ENCODE measurements around the gene ADGRV1.

ADGRV1 gene

GRCh38 chr5:90546216-90546837 lies 12.3 kb upstream of the ADGRV1 start:
- Mint-ChIP-seq H3K9me3 (ENCODE audit: low read depth) (no peaks in the 10 kb centered on the region), H3K27me3 (peaks cover 17% of the 10 kb centered on the region), H3K4me3 (no peak overlapping the region), H3K4me1 (ENCODE audit: low read depth) (no peaks in the 10 kb centered on the region), H3K27ac (no peak overlapping the region), H3K36me3 (no peaks in the 10 kb centered on the region)

- Mint-ChIP-seq H3K4me1 (ENCODE audit: low read depth) (no peaks in the 10 kb centered on the region), H3K27me3 (peaks cover 21% of the 10 kb centered on the region), H3K36me3 (no peaks in the 10 kb centered on the region), H3K9me3 (ENCODE audit: low read depth) (no peaks in the 10 kb centered on the region), H3K27ac (no peak overlapping the region), H3K4me3 (no peak overlapping the region)
Measured at GRCh38 chr5:90547072-90547536, 11.5 kb upstream of the ADGRV1 start.

DNA sequence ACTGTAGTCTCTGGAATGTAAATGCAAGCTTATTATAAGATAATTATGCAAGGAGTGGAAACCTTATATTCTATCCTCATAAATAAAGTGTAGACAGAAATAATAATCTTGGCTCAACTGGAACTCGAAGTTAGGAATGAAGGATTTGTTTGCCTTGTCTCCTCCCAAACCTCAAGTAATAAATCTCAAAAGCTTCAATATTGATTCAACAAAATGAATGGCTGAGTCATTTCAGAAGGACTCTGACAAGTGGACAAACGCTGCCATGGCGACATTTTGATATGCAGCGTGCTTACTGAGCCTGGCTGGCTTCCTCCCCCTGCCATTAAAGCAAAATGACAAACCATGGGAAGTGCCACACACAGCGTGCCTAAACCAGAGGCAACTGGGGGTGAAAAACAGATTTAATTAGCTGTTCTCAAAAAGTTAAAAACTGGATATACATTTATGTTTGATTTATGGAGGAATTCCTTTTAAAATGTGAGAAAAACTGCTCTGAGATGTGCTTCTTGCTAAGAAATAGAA lies 10.5 kb upstream of the ADGRV1 start:
- H3K4me1 Mint-ChIP-seq (ENCODE audit: low read depth), result no peaks in the 10 kb centered on the region
- H3K27me3 Mint-ChIP-seq, result peaks cover 20% of the 10 kb centered on the region
- no peak overlapping the region for H3K27ac Mint-ChIP-seq
- no peaks in the 10 kb centered on the region for H3K9me3 Mint-ChIP-seq (ENCODE audit: low read depth)
- no peaks in the 10 kb centered on the region for H3K36me3 Mint-ChIP-seq
- H3K4me3 Mint-ChIP-seq, result no peak overlapping the region

DNA sequence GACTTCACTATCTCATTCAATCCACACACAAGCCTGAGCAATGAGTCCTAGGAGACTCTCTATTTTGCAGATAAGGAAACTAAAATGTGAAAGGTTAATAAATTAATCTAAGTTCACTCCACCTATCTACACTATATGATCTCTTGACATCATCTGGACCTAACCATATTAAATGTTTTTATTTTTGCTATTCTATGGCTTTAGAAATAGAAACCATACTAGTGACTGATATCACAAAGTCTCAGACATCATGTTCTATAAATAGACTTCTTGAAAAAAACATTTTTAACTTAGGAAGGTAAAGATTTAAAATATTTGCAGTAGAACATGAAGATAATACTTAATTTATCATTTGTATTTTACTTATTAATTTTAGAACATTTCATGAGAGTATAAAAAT lies 9.4 kb upstream of the ADGRV1 start:
- H3K4me3 Mint-ChIP-seq, result no peak overlapping the region
- H3K27me3 Mint-ChIP-seq, result peaks cover 22% of the 10 kb centered on the region
- H3K27ac Mint-ChIP-seq, result no peak overlapping the region
- no peaks in the 10 kb centered on the region for H3K9me3 Mint-ChIP-seq (ENCODE audit: low read depth)
- no peaks in the 10 kb centered on the region for H3K36me3 Mint-ChIP-seq
- no peaks in the 10 kb centered on the region for H3K4me1 Mint-ChIP-seq (ENCODE audit: low read depth)

DNA sequence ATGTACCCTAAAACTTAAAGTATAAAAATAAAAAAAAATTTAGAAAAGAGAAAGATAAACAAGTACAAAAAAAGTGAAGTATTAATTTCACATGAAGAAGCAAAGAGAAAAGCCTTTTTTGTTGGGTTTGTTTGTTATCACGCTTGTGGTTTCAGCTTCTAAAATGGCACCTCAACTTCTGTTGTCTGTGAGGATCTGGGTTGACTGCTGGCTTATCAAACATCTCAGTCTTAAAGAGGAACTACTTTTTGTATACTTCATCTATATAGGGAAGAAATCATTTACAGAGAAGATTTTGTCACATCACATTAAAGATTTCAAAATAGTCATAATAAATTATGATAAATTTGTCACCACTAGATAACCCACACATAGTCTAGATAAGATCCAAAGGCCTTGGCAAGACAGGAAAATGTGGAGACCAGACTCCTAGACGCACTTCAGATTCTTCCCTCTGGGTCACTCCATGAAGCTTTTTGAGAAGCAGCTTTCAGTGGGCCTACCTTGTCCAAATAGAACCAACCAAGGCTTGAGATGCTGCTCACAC lies 8.8 kb upstream of the ADGRV1 start:
- H3K36me3 Mint-ChIP-seq, result no peaks in the 10 kb centered on the region
- no peaks in the 10 kb centered on the region for H3K4me1 Mint-ChIP-seq (ENCODE audit: low read depth)
- H3K4me3 Mint-ChIP-seq, result no peak overlapping the region
- H3K27ac Mint-ChIP-seq, result no peak overlapping the region
- peaks cover 19% of the 10 kb centered on the region for H3K27me3 Mint-ChIP-seq
- H3K9me3 Mint-ChIP-seq (ENCODE audit: low read depth), result no peaks in the 10 kb centered on the region

- Mint-ChIP-seq H3K9me3 (ENCODE audit: low read depth) (no peaks in the 10 kb centered on the region), H3K36me3 (no peaks in the 10 kb centered on the region), H3K4me3 (no peak overlapping the region), H3K27me3 (peaks cover 17% of the 10 kb centered on the region), H3K4me1 (ENCODE audit: low read depth) (no peaks in the 10 kb centered on the region), H3K27ac (no peak overlapping the region)
Measured at GRCh38 chr5:90550963-90551362, 7.6 kb upstream of the ADGRV1 start.

DNA sequence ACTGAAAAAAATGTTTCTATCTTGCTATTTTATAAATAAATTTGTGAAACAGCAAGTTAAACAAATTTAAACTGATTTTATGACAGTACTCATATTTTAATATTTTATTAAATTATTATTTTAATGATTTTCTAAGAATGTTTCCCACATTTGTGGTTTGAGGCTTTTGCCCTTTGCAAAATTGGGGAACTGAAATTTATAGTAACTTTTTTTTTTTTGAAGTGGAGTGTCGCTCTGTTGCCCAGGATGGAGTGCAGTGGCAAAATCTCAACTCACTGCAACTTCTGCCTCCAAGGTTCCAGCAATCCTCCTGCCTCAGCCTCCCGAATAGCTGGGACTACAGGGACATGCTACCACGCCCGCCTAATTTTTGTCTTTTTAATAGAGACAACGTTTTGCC lies 7.2 kb upstream of the ADGRV1 start:
- no peak overlapping the region for H3K4me3 Mint-ChIP-seq
- H3K36me3 Mint-ChIP-seq, result no peaks in the 10 kb centered on the region
- H3K4me1 Mint-ChIP-seq (ENCODE audit: low read depth), result no peaks in the 10 kb centered on the region
- no peaks in the 10 kb centered on the region for H3K9me3 Mint-ChIP-seq (ENCODE audit: low read depth)
- H3K27me3 Mint-ChIP-seq, result peaks cover 19% of the 10 kb centered on the region
- H3K27ac Mint-ChIP-seq, result no peak overlapping the region

GRCh38 chr5:90553711-90554110 lies 4.9 kb upstream of the ADGRV1 start:
- no peak overlapping the region for H3K4me3 Mint-ChIP-seq
- H3K36me3 Mint-ChIP-seq, result no peaks in the 10 kb centered on the region
- no peak overlapping the region for H3K27ac Mint-ChIP-seq
- H3K9me3 Mint-ChIP-seq (ENCODE audit: low read depth), result no peaks in the 10 kb centered on the region
- H3K4me1 Mint-ChIP-seq (ENCODE audit: low read depth), result peaks cover 8% of the 10 kb centered on the region
- H3K27me3 Mint-ChIP-seq, result peaks cover 29% of the 10 kb centered on the region

- H3K27ac Mint-ChIP-seq, result no peak overlapping the region
- H3K9me3 Mint-ChIP-seq (ENCODE audit: low read depth), result no peaks in the 10 kb centered on the region
- H3K36me3 Mint-ChIP-seq, result no peaks in the 10 kb centered on the region
- H3K4me3 Mint-ChIP-seq, result no peak overlapping the region
- peaks cover 12% of the 10 kb centered on the region for H3K4me1 Mint-ChIP-seq (ENCODE audit: low read depth)
- H3K27me3 Mint-ChIP-seq, result peaks cover 29% of the 10 kb centered on the region
Measured at GRCh38 chr5:90554358-90555006, 4.1 kb upstream of the ADGRV1 start.

- Mint-ChIP-seq H3K36me3 (no peaks in the 10 kb centered on the region), H3K9me3 (ENCODE audit: low read depth) (no peaks in the 10 kb centered on the region), H3K4me3 (no peak overlapping the region), H3K4me1 (ENCODE audit: low read depth) (peaks cover 12% of the 10 kb centered on the region), H3K27me3 (peaks cover 34% of the 10 kb centered on the region), H3K27ac (no peak overlapping the region)
Measured at GRCh38 chr5:90555666-90556065, 2.9 kb upstream of the ADGRV1 start.

DNA sequence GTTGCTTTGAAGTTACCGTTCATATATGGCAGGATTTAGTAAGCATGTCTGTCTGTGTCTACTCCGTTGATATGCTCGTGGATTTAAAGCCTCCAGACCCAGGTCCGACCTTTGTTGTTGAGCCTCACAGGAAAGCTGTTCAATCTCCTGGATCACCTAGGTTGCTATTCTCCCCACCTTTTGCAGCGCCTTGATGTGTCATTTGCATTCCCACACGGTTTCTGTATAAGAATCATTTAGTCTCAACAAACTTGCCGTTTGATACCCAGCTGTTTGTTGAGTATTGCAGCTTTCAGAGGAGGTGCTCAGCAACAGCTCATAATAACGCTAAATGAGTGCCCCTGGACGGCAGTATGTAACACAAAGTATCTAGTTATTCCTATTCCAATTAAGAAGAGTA lies 1.2 kb upstream of the ADGRV1 start:
- H3K27me3 Mint-ChIP-seq, result peaks cover 35% of the 10 kb centered on the region
- no peaks in the 10 kb centered on the region for H3K9me3 Mint-ChIP-seq (ENCODE audit: low read depth)
- no peak overlapping the region for H3K27ac Mint-ChIP-seq

DNA sequence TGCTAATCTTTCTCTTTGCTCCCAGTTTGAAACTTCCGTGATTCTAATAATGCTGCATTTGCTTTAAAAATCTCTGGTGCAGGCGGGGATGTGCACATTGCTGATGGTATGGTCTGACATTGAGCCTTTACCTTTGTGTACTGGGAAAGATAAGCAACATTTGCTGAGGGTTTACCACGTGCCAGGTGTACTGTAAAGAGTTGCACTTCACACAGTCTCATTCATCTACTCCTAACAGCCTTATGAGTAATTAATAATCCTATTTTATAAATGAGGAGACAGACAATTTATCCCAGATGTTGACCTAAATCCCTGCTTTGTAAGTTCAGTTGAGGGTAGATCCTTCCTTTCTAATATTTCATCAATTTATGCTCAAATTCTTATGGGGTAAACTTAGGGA lies 726 bp upstream of the ADGRV1 start:
- Mint-ChIP-seq H3K4me1 (ENCODE audit: low read depth) (peaks cover 12% of the 10 kb centered on the region), H3K27ac (no peak overlapping the region), H3K4me3 (peak overlapping the region; percentile 73), H3K9me3 (ENCODE audit: low read depth) (no peaks in the 10 kb centered on the region), H3K36me3 (no peaks in the 10 kb centered on the region), H3K27me3 (peaks cover 36% of the 10 kb centered on the region)

More for the DNA sequence above, 1.2 kb upstream of the ADGRV1 start:
- no peak overlapping the region for H3K4me3 Mint-ChIP-seq
- no peaks in the 10 kb centered on the region for H3K36me3 Mint-ChIP-seq
- H3K4me1 Mint-ChIP-seq (ENCODE audit: low read depth), result peaks cover 12% of the 10 kb centered on the region

GRCh38 chr5:90560771-90561170 lies 2.2 kb downstream of the ADGRV1 start:
- H3K4me1 Mint-ChIP-seq (ENCODE audit: low read depth), result peaks cover 12% of the 10 kb centered on the region
- peaks cover 34% of the 10 kb centered on the region for H3K27me3 Mint-ChIP-seq
- no peak overlapping the region for H3K4me3 Mint-ChIP-seq
- H3K36me3 Mint-ChIP-seq, result no peaks in the 10 kb centered on the region
- H3K9me3 Mint-ChIP-seq (ENCODE audit: low read depth), result no peaks in the 10 kb centered on the region
- no peak overlapping the region for H3K27ac Mint-ChIP-seq

DNA sequence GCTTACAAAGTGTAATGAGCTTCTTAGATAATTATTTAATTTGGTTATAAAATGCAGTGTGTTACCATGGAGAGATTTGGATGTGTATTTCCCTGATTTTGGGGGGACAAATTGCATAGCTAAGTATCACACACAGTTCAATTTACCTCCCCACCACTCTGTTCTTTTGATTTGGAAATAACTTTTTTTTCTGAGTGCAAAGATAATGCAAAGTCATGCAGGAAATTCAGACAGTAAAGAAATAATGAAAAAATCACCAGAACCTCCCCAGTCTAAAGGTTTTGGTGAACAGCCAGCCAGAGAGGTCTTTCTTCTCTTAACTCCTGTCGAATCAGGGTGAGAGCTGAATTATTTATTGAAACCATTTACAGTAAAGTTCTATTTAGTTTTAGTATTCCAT lies 3.2 kb downstream of the ADGRV1 start:
- Mint-ChIP-seq H3K27me3 (peaks cover 32% of the 10 kb centered on the region), H3K4me1 (ENCODE audit: low read depth) (peaks cover 12% of the 10 kb centered on the region), H3K36me3 (no peaks in the 10 kb centered on the region), H3K4me3 (no peak overlapping the region), H3K27ac (no peak overlapping the region), H3K9me3 (ENCODE audit: low read depth) (no peaks in the 10 kb centered on the region)

DNA sequence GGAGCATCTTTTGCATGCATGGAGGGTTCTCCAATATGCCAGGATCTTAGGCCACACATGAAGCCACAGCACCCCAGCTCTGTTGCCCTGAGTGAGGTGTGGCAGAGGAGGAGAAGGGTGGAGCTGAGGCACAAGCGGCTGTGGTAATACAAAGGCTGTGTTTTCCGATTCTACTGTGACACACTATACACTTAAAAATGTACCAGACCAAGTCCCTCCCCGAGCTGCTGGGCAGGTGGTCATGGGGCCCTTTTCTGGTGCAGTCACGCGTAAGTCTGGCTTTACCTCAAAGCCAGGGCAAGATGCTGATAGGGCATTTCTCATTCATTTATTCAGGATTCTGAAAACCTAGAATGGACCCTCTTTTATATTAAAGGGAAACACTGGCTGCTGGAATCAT lies 3.7 kb downstream of the ADGRV1 start:
- H3K36me3 Mint-ChIP-seq, result no peaks in the 10 kb centered on the region

More for the DNA sequence above, 3.7 kb downstream of the ADGRV1 start:
- no peak overlapping the region for H3K27ac Mint-ChIP-seq
- H3K4me1 Mint-ChIP-seq (ENCODE audit: low read depth), result peaks cover 12% of the 10 kb centered on the region
- no peaks in the 10 kb centered on the region for H3K9me3 Mint-ChIP-seq (ENCODE audit: low read depth)
- H3K4me3 Mint-ChIP-seq, result no peak overlapping the region
- peaks cover 28% of the 10 kb centered on the region for H3K27me3 Mint-ChIP-seq
